OCI-LY1 (cell line): ENCODE data around the gene NDRG4.

Experiments used
- CTCF ChIP-seq: fragments of 200-600 bp; sonication (generic), shearing (Covaris generic); IDR thresholded peaks from 2 replicates; pipeline ENCODE4 v1.5.1; 2017; ENCODE audit warnings: mild to moderate bottlenecking, antibody characterized with exemption, low read length, moderate library complexity, mixed read lengths
- EZH2 ChIP-seq: fragments of 200-600 bp; sonication (generic), shearing (Covaris generic); IDR thresholded peaks from 2 replicates; pipeline ENCODE4 v1.8.0; 2017; ENCODE audit warnings: borderline replicate concordance, mixed run types, mild to moderate bottlenecking, antibody characterized with exemption, low read length, moderate library complexity, mixed read lengths

- TF ChIP-seq CTCF (no peak), EZH2 (no peak)
These were observed 16.8 kb downstream of the NDRG4 start for GRCh38 chr16:58516768-58517107.
